SIG-M5 treated with dmso at 0.1 percent for 504 hours (cell line): ENCODE measurements around the gene POR.
A peak's percentile ranks its signal among the peaks of the same experiment; 100 is the strongest.

Experiments used
- DNase-seq: peaks from one replicate; lab custom pipeline; 2025; ENCODE audit not compliant: unreplicated experiment; lab: John Stamatoyannopoulos, UW

POR gene

GRCh38 chr7:75915416-75916156 lies 631 bp downstream of the POR start:
- DNase-seq = peak; percentile 45

GRCh38 chr7:75916259-75916658 lies 1.3 kb downstream of the POR start:
- DNase-seq = no peak

DNA sequence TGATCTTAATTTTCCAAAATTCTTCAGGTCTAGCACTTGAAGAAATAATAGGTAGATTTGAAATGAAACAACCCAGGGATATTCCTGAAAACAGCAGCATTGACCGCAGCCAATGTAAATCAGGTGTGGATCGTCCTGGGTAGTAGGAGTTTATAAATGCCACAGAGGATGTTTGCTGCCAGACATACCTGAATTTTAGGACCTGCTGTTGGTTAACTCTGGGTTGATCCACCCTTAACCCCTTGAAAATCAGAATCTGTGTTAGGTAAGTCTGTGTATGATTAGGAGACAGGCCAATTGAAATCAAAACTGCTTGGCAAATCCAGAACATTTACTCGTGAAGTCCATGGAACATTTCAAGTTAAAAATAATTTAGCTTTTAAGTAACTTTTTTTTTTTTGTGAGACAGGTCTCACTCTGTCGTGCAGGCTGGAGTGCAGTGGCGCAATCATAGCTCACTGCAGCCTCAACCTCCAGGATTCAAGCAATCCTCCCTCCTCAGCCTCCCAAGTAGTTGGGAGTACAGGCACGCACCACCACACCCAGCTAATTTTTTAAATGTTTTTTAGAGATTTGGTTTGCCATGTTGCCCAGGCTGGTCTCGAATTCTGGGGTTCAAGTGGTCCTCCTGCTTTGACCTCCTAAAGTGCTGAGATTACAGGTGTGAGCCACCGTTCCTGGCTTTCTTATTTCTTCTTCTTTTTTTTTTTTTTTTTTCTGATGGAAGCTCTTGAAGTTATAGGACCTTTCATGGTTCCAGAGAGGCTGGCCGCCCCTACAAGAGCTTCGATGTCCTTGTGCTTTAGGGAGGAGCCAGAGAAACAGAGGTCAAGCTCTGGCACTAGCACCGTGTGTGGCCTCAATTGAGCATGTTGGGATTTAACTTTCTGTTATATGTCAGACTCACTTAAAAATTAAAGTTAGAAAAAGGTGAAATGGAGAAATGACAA lies 2.0 kb downstream of the POR start:
- no peak for DNase-seq

DNA sequence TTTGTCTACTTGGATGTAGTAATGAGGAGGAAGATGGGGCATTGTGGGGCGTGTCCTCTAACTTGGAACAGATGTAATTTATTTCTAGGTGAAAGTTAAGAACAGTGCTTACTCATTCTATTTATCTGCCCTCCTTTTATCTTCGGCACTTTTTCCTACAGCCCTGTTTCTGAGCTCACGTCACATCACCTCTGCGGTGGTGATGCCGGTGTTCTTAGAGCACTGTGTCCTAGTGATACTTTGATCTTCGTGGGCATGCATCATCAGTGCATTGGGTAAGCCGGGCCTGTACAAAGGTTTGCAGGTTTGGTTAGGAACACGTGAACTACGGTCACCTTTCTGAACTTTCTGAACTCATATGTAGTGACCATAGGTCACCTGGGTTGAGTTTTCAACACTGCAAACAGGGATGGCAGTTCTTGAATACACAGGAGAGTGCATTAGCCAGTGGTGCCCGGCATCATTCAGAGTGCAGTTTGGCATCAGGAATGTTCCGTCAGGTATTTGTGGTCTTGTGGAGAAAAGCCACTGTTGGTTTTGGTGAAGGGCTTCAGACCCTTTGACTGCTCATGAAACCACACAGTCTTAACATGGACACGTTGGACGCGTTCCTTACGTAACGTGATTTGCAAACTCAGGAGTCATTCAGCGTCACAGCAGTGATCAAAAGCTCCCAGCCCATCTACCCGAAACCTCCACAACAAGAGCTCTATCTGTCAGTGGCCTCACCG lies 5.6 kb downstream of the POR start:
- no peak for DNase-seq

GRCh38 chr7:75921479-75921878 lies 6.5 kb downstream of the POR start:
- no peak for DNase-seq

DNA sequence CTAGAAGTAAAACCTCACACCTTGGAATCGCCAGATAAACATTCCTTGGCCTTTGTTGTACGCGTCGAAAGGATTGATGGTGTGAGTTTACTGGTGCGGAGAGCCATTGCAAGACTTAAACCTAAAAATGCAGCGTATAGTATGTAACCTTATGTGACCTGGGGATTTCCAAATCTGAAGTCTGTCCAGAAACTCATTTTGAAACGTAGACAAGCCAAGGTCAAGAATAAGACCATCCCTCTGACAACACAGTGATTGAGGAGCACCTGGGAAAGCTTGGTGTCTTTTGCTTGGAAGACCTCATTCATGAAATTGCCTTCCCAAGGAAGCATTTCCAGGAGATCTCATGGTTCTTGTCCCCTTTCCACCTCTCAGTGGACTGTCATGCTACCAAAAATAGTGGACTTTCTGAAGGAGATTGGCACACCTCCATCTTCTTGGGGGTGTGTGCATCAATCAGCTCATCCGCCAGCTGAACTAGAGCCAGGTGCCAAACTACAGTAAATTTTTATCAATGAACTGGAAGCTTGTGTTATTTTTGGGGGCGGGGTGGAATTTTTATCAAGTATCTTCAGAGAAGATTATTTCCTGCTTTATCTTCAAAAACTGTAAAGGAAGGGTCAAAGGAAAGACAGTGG lies 8.1 kb downstream of the POR start:
- DNase-seq = no peak

GRCh38 chr7:75924256-75924655 lies 9.3 kb downstream of the POR start:
- no peak for DNase-seq

- DNase-seq = peak; percentile 81
Measured at GRCh38 chr7:75924889-75925288, 9.9 kb downstream of the POR start.

GRCh38 chr7:75925717-75926435 lies 10.9 kb downstream of the POR start:
- no peak for DNase-seq

DNA sequence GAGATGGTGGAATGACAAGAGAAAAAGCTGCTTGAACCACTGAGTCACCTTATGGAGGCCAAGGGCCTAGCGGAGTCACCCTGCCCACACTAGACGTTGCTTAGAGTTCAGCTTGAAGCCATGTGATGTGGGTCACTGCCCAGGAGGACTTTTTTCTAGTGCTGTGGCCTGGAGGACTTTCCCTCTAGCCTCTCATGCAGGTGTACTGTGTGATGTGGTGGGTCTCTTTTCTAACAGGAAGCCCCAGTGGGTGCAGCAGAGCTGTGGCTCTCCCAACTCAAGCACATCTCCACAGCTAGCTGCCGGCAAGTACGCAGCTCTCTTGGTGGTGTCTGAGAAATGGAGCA lies 13.6 kb downstream of the POR start:
- no peak for DNase-seq

GRCh38 chr7:75931680-75932079 lies 16.7 kb downstream of the POR start:
- DNase-seq = no peak

GRCh38 chr7:75937958-75938786 lies 23.2 kb downstream of the POR start:
- no peak for DNase-seq

- DNase-seq = no peak
Measured at GRCh38 chr7:75938921-75939320, 24.0 kb downstream of the POR start.

DNA sequence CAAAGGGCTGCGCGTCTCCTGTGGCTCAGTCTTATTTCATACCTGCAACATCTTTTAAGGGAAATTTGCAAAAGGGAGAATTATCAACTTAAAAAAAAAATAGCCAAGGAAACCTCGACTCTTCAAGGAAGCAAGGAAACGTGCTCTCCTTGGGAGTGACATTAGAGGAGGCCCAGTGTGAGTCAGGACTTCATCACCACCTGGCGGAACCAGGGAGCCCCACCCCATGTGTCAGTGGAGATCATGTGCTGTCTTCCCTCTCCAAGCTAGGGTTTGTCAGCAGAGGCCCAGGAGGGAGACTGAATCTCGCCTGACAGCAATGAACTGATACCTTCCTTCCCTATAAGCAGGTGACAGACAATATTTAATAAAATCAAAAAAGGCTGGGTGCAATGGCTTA lies 28.9 kb downstream of the POR start:
- DNase-seq = no peak

DNA sequence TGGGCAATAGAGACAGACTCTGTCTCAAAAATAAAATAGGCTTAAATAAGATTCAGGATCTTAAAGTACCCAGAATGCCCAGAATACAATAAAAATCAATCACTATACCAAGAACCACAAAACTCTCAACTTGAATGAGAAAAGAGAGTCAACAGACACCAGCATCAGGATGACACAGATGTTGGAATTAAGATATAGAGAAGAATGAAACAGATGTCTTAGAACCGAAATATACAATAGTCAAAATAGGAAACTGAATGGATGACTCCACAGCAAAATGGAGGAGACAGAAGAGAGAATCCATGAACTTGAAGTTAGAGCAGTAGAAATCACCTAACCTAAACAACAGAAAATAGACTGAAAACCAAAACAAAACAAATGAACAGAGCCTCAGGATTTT lies 29.6 kb downstream of the POR start:
- no peak for DNase-seq

- DNase-seq = peak; percentile 80
Measured at GRCh38 chr7:75945297-75946168, 30.6 kb downstream of the POR start.

DNA sequence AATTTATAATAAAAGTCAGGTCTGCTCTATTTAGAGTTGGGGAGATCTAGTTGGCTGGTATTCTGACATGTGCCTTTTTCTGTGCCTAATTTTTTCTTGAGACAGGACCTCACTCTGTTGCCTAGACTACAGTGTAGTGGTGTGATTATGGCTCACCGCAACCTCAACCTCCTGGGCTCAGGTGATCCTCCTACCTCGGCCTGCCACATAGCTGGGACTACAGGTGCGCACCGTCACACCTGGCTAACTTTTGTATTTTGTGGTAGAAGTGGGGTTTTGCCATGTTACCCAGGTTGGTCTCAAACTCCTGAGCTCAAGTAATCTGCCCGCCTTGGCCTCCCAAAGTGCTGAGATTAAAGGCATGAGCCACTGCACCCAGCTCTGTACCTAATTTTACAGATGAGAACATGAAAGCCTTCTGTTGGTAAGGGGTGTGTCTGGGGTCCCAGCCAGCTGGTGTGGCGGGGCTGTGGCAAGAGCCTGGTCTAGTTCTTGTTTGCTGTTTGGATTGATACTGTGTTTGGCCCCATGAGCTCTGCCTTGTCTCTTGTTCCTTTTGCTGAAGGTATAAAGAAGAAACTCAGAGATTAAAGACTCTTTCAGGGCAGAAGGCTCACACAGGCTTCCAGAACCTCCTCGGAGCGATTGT lies 31.4 kb downstream of the POR start:
- DNase-seq = no peak

GRCh38 chr7:75948179-75948578 lies 33.2 kb downstream of the POR start:
- DNase-seq = no peak
